ENCODE results near the gene RAC2.

The RAC2 gene

DNA sequence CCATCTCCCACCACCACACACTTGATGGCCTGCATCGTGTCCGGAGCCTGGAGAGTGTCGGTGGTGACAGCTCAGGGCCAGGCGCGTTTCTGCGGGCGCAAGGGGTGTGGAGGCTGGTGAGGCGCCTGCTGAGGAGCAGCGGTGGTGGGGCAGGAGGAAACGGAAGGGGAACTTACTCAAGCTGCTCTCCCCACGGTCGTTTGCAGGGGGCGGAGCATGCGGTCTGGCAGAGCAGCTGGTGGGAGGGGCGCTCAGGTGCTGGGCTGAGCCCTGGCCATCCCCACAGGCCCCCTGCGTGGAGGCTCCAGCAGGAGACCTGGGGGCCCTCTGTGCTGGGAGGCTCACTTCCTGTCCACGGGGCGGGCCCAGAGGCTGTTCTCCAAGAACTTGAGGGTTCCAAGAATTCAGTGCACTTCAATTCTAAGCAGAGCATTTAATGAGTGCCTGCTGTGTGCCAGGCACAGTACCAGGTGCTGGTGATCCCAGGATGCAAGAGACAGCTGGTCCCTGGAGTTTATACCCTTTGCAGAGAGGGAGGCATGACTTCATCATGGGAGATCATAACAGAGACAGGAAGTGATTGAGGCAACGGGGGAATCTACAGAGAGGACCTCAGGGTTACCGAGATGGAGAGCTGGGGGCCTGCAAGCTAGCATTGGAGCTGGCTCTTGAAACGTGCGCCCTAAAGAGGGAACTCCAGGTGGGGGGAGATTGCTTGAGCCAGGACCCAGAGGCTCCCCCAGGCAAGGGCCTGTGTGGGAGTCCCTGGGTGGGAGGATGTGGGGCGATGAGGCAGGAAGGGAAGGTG, at the start of gene RAC2:
TSS of gene RAC2 (minus strand) at position 156 of the 808 bp plus-strand sequence. CDS start at position 35, 121 bp downstream.
- DNase-seq, result peak; percentile 34

DNA sequence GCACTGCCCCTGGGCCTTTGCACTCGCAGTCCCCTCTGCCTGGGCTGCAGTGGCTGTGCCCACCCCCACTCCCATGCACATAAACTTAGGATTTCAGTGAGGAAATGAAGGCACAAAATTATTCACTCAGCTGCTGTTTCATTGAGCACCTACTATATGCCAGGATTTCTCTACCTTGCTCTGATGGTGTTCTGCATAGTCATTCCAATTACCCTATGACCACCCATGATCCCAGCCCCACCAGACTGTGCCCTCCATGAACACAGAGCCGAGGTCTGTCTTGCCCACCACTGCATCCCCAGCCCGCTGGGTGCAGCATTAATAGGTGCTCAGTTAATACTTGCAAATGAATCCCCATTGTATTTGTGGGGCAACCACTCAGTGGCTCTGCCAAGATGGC, 49.1 kb upstream of the RAC2 start:
- DNase-seq, result no peak

- no peak for DNase-seq
Observed at GRCh38 chr22:37292641-37293040, 48.6 kb upstream of the RAC2 start.

- no peak for DNase-seq
Observed at GRCh38 chr22:37291559-37292298, 47.7 kb upstream of the RAC2 start.

- no peak for DNase-seq
Observed at GRCh38 chr22:37290737-37291136, 46.7 kb upstream of the RAC2 start.

GRCh38 chr22:37289156-37289735, 45.2 kb upstream of the RAC2 start:
- no peak for DNase-seq

DNA sequence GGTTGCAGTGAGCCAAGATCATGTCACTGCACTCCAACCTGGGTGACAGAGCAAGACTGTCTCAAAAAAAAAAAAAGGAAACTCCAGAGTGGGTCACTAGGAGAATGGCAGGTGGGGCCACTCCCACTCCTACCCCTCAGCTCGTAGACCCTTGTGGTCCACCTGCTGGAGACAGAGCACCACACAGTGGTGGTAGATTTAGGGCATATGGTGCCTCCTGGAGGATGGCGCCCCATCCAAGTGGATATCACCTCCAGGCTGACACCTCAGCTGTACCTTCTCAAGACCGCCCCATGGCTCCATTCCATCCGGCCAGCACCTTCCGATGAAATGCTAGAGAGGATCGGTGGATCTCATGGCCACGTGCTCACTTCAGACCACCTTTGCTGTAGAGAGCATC, 44.5 kb upstream of the RAC2 start:
- no peak for DNase-seq

- no peak for DNase-seq
Observed at GRCh38 chr22:37287550-37287951, 43.5 kb upstream of the RAC2 start.

- no peak for DNase-seq
Observed at GRCh38 chr22:37285937-37286336, 41.9 kb upstream of the RAC2 start.

DNA sequence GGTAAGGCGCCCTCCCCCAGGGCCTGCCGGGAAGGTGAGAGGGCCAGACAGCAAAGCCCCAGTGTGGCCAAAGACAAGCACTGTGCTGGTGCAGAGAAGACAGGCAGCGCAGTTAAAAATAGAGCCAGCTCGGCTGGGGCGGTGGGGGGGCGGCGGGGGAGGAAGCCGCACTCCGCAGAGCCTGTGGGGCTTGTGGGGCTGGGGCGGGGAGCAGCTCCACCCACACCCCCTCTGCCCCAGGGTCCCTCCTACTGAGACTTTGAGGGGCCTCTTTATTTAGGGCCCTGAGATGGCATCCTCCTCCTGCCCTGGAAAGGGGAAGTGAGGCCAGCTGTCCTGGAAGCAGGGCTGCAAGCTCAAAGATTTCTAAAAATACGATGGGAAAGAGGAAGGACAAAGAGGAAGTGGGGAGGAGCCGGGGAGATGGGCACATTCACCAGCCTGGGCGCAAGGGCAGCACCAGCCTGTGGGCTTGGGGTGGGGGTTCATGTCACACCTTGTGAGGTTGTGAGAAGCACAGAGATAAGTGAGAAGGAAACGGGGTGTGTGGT, 40.8 kb upstream of the RAC2 start:
- no peak for DNase-seq

- no peak for DNase-seq
Observed at GRCh38 chr22:37284126-37284804, 40.2 kb upstream of the RAC2 start.

DNA sequence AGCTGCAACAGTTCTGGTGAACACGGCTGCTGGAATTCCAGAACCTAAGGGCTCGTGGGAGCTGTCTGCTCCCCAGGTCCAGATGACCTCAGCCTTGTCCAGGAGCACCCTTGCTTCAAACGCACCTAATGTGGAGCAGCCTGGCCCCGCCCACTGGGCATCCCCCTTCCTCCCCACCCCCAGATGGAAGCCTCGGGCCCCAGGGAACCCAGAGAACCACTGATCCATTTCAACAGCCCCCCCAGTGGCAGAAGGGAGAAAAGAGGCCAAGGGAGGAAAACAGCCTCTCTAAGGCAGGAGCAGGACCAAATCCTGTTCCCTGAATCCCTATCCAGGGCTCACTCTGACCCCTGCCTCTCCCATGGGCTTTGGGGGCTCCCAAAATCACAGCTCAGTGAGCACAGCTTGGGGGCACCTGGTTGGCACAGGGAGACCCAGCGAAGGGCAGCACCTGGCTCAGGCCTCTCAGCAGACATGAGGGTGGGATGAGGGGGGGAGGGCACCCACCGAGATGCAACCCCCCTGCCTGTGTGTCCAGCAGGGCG, 39.4 kb upstream of the RAC2 start:
- no peak for DNase-seq

DNA sequence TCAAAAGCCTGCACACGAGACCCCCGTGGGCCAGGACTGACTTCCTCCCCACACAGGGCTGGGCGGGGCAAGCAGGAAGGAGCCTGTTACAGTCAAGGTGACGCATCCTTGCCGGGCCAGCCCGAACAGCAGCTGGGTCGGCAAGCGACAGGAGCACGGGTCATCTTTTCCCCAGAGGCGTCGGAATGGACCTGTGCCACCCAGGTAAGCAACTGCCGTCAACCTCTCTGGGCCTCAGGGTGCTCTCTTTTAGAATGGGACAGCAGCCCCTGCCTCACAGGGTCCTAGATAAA, 38.3 kb upstream of the RAC2 start, which contains the start of gene CYTH4:
TSS of gene CYTH4 (plus strand) at position 124 of the 293 bp plus-strand sequence. CDS start at position 186, 62 bp downstream.
- no peak for DNase-seq

DNA sequence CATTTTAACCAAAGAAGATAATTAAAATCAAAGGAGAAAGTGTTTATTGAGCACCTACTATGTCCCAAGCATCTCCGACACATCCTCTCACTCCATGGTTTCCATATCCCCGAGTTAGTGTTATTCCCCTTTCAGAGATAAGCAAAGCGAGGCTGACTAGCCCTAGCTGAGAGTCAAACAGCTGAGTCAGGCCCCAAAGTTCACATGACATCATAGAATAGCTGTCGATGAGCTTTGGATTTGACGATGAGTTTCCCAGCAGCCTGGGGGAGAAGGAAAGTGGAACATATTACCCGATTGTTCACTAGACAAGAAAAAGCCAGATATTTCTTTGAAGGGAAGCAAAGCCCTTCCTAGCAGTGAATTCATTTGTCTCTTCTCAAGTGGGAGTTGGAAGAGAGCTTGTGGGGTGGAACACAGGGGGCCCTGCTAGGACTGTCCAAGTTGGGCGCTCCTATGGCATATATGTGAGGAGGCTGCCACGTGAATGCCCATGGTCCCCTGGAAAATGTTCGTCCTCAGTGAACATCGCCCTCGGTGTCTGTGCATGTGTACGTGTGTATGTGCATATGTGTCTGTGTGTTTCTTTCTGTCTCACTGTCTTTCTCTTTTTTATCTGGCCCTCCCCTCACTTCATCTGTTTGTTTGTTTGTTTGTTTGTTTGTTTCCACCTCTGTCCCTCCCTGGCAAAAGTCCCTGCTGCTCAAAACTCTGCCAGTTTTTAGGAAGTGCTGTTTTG, 37.7 kb upstream of the RAC2 start:
- DNase-seq, result no peak

DNA sequence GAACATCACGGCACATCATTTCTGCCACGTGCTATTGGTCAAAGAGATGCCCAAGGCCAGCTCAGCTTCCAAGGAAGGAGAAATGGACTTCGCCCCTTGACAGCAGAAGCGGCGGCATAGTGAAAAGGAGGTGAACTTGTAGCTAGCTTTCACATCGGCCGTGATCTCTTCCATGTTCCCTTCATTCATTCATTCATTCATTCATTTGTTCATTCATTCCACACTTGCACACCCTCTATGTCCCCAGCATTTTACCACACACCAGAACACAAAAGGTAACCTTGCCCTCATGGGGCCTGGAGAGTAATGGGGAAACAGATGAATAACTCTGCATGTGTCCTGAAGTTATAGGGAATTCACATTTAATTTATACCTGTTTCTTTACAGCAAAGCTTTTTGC, 37.1 kb upstream of the RAC2 start:
- DNase-seq, result no peak

GRCh38 chr22:37280718-37281117, 36.6 kb upstream of the RAC2 start:
- DNase-seq, result no peak

- DNase-seq, result peak; percentile 68
Observed at GRCh38 chr22:37279331-37280181, 35.5 kb upstream of the RAC2 start.

DNA sequence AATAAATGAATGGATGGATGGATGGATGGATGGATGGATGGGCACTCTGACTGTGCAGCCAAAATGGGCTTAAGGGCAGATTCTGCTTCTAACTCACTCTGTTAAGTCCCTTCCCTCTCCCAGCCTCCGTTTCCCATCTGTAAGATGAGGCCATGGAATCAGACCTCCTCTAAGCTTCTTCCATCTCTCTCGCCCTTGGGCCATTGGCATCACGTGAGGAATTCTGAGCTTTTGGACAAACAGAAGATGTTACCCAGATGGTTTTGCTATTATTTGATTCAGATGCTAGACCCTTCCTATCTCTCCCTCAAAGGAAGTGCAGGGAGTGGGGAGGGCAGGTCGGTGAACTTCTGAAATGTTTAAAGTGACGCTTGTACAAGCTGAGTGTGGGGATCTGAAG, 34.2 kb upstream of the RAC2 start:
- DNase-seq, result no peak

- no peak for DNase-seq
Observed at GRCh38 chr22:37277384-37277783, 33.3 kb upstream of the RAC2 start.

- DNase-seq, result no peak
Observed at GRCh38 chr22:37276776-37277175, 32.7 kb upstream of the RAC2 start.

GRCh38 chr22:37275622-37276021, 31.6 kb upstream of the RAC2 start:
- DNase-seq, result no peak
